ENCODE data around the gene ENG. TPM values are rescaled to one million over a fixed set of nuclear protein-coding genes. Genes with fewer than 3 reads are reported as not detected.
"Not testable (repeated sequence)": the region's sequence is repeated elsewhere in the genome, so short reads cannot be mapped to it uniquely, and the experiment has no call there.

ENG gene
- total RNA-seq, 1 experiment from 2014 or later, result 0.18 TPM

DNA sequence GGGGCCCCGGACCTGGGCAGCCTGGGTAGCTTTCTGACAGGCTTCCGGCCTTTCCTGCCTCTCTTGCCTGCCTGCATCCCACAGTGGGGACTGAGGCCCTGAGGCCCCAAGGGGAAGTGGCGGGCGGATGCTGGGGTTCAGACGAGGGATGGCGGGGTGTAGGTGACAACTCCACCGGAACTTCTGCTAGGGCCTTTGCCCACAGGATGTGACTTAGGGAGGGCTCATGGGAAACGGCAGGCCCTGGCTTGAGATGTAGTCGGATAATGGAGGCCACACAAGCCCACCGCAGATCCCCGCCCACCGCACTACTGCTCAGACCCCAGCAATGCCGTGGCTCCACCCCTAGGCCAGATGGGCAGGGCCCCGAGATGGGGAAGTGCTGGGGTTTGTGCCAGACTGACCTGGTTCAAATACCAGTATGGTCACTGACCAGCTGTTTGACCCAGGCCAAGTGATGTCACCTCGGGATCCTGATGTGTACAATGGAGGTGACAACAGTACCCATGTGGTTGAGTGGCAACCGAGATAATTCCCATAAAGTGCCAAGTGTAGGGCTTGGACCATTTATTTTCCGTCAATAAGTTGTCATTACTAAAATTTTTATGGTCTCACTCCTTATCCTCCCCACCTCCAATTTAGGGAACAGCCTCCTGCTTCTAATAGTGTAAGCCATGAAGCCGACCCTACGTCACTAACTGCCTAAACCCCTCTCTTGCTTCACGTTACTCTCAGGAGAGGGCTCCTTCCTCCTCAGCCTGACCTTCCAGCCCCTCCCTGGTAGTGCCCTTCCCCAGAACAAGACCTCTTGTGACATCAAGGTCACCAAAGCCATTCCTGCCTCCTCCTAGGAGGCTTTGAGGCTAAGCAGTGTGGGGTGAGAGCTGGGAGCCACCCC is 71.1 kb downstream of the ENG start:
- CTCF ChIA-PET, result no interaction called here
- H3K27ac Mint-ChIP-seq (ENCODE audit: unreplicated experiment), result no peak overlapping the region
- DNase-seq, result no peak
- no peaks in the 10 kb centered on the region for H3K9me3 Mint-ChIP-seq (ENCODE audit: unreplicated experiment)
- Histone ChIP-seq H3K4me1 (no peaks in the 10 kb centered on the region), H3K4me3 (ENCODE audit: low read depth, low read length) (no peak overlapping the region), H3K27me3 (replicated peaks; ENCODE audit: control insufficient read depth, insufficient read depth, low read length) (no peaks in the 10 kb centered on the region), H3K9me3 (no peaks in the 10 kb centered on the region), H3K36me3 (ENCODE audit: control insufficient read depth, insufficient read depth, low read length) (0 out of 2 replicates have a peak, but pooled peaks cover 1% of the 10 kb centered on the region)
- TF ChIP-seq, protein P1, sequence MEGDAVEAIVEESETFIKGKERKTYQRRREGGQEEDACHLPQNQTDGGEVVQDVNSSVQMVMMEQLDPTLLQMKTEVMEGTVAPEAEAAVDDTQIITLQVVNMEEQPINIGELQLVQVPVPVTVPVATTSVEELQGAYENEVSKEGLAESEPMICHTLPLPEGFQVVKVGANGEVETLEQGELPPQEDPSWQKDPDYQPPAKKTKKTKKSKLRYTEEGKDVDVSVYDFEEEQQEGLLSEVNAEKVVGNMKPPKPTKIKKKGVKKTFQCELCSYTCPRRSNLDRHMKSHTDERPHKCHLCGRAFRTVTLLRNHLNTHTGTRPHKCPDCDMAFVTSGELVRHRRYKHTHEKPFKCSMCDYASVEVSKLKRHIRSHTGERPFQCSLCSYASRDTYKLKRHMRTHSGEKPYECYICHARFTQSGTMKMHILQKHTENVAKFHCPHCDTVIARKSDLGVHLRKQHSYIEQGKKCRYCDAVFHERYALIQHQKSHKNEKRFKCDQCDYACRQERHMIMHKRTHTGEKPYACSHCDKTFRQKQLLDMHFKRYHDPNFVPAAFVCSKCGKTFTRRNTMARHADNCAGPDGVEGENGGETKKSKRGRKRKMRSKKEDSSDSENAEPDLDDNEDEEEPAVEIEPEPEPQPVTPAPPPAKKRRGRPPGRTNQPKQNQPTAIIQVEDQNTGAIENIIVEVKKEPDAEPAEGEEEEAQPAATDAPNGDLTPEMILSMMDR (IDR thresholded peaks at IDR 0.05; ENCODE audit: insufficient read depth in 1 of 2, low read depth in 1 of 2, low read length in 1 of 2, severe bottlenecking in 1 of 2, unreplicated experiment in 1 of 2), result no peak
- intact Hi-C loops (cut with micrococcal nuclease; ENCODE audit: unreplicated experiment), result loop anchor here (10.0 kb wide), 1 partner anchor 279 kb away; no protein-coding TSS in a partner anchor
- H3K36me3 Mint-ChIP-seq (ENCODE audit: insufficient read depth, unreplicated experiment), result peaks cover 27% of the 10 kb centered on the region
- no TSS peak for BruUV-seq (replicated peaks)
- no peaks in the 10 kb centered on the region for H3K27me3 Mint-ChIP-seq (ENCODE audit: insufficient read depth, unreplicated experiment)
- POLR2A ChIA-PET, result interaction anchor here (0.8 kb wide), 1 partner anchor 12 kb away, joined by 8 read pairs; no protein-coding TSS in a partner anchor
- H3K4me1 Mint-ChIP-seq (ENCODE audit: low read depth, unreplicated experiment), result no peaks in the 10 kb centered on the region
- no peak overlapping the region for H3K4me3 Mint-ChIP-seq (ENCODE audit: unreplicated experiment)

- no TSS peak for BruUV-seq (replicated peaks)
- Histone ChIP-seq H3K4me1 (no peaks in the 10 kb centered on the region), H3K4me3 (ENCODE audit: low read depth, low read length) (no peak overlapping the region), H3K36me3 (ENCODE audit: control insufficient read depth, insufficient read depth, low read length) (no peaks in the 10 kb centered on the region), H3K27me3 (replicated peaks; ENCODE audit: control insufficient read depth, insufficient read depth, low read length) (no peaks in the 10 kb centered on the region), H3K9me3 (no peaks in the 10 kb centered on the region)
- DNase-seq, result no peak
- CTCF ChIA-PET, result no interaction called here
- H3K27ac Mint-ChIP-seq (ENCODE audit: unreplicated experiment), result no peak overlapping the region
- no peak overlapping the region for H3K4me3 Mint-ChIP-seq (ENCODE audit: unreplicated experiment)
- intact Hi-C loops (cut with micrococcal nuclease; ENCODE audit: unreplicated experiment), result loop anchor here (10.0 kb wide), 1 partner anchor 277 kb away; no protein-coding TSS in a partner anchor
- H3K9me3 Mint-ChIP-seq (ENCODE audit: unreplicated experiment), result no peaks in the 10 kb centered on the region
- peaks cover 11% of the 10 kb centered on the region for H3K36me3 Mint-ChIP-seq (ENCODE audit: insufficient read depth, unreplicated experiment)
- TF ChIP-seq, protein P1 (IDR thresholded peaks at IDR 0.05; ENCODE audit: insufficient read depth in 1 of 2, low read depth in 1 of 2, low read length in 1 of 2, severe bottlenecking in 1 of 2, unreplicated experiment in 1 of 2), result no peak
- H3K27me3 Mint-ChIP-seq (ENCODE audit: insufficient read depth, unreplicated experiment), result no peaks in the 10 kb centered on the region
- POLR2A ChIA-PET, result no interaction called here
- H3K4me1 Mint-ChIP-seq (ENCODE audit: low read depth, unreplicated experiment), result no peaks in the 10 kb centered on the region
Measured at GRCh38 chr9:127781806-127782205, 72.7 kb downstream of the ENG start.

DNA sequence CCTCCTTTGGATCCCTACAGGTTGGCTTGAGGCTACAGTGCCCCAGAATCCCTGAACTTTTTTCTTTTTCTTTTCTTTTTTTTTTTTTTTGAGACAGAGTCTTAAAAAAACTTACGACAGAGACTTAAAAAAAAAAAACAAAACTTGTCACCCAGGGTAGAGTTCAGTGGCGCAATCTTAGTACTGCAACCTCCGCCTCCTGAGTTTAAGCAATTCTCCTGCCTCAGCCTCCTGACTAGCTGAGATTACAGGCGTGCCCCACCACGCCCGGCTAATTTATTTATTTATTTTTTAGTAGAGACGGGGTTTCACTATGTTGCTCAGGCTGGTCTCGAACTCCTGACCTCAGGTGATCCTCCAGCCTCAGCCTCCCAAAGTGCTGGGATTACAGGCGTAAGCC is 73.5 kb downstream of the ENG start:
- not testable (repeated sequence) for H3K27me3 ChIP-seq (replicated peaks; ENCODE audit: control insufficient read depth, insufficient read depth, low read length); H3K4me1 Mint-ChIP-seq (ENCODE audit: low read depth, unreplicated experiment); H3K9me3 ChIP-seq; H3K4me3 Mint-ChIP-seq (ENCODE audit: unreplicated experiment); H3K4me3 ChIP-seq (ENCODE audit: low read depth, low read length); DNase-seq; H3K36me3 ChIP-seq (ENCODE audit: control insufficient read depth, insufficient read depth, low read length); H3K27ac Mint-ChIP-seq (ENCODE audit: unreplicated experiment); H3K36me3 Mint-ChIP-seq (ENCODE audit: insufficient read depth, unreplicated experiment); H3K4me1 ChIP-seq; H3K27me3 Mint-ChIP-seq (ENCODE audit: insufficient read depth, unreplicated experiment); BruUV-seq (replicated peaks); H3K9me3 Mint-ChIP-seq (ENCODE audit: unreplicated experiment)
- CTCF ChIA-PET, result interaction anchor here (0.6 to 0.9 kb wide), 3 partner anchors 10 to 536 kb away, joined by 3 to 9 read pairs (median 3); no protein-coding TSS in a partner anchor
- POLR2A ChIA-PET, result interaction anchor here (0.7 kb wide), 2 partner anchors 11 to 50 kb away, joined by 6 to 14 read pairs; no protein-coding TSS in a partner anchor
- intact Hi-C loops (cut with micrococcal nuclease; ENCODE audit: unreplicated experiment), result loop anchor here (10.0 kb wide), 1 partner anchor 276 kb away; no protein-coding TSS in a partner anchor

All from Caco-2 (cell line).